Heart right ventricle (tissue), 16 donors: ENCODE results near the gene AKIP1. TPM values are rescaled to one million over a fixed set of nuclear protein-coding genes. Genes with fewer than 3 reads are reported as not detected.
A peak's percentile ranks its signal among the peaks of the same experiment; 100 is the strongest.
"Not testable (repeated sequence)": the region's sequence is repeated elsewhere in the genome, so short reads cannot be mapped to it uniquely, and the experiment has no call there.

Source experiments
- ATAC-seq, 8 donors: fragments of 200-7000 bp; cut with Tn5 transposase; one replicate each; pipeline ENCODE4 v1.9.1; 2020; ENCODE audit warnings: mild to moderate bottlenecking in 8 of 8, moderate library complexity in 8 of 8, moderate number of reproducible peaks in 1 of 8
- DNase-seq, 2 donors: peaks; one replicate each; pipeline ENCODE4 v3.0.0-alpha.2; 2020
- H3K27ac ChIP-seq, 10 donors: fragments of 200-600 bp; sonication (generic) in 2 of 10; one replicate each; pipeline versions ENCODE4 v1.5.0 to v1.8.0; 2020 to 2022; ENCODE audit warnings: mild to moderate bottlenecking in 3 of 10
- H3K27me3 ChIP-seq, 7 donors: fragments of 200-600 bp; one replicate each; pipeline ENCODE4 v1.8.0; 2021 to 2022; ENCODE audit warnings: mild to moderate bottlenecking in 2 of 7
- H3K36me3 ChIP-seq, 9 donors: fragments of 200-600 bp; sonication (generic) in 1 of 9; one replicate each; pipeline versions ENCODE4 v1.5.0 to v1.8.0; 2020 to 2022; ENCODE audit warnings: mild to moderate bottlenecking in 2 of 9
- H3K4me1 ChIP-seq, 9 donors: fragments of 200-600 bp; sonication (generic) in 1 of 9; one replicate each; pipeline versions ENCODE4 v1.5.0 to v1.8.0; 2020 to 2022; ENCODE audit warnings: mild to moderate bottlenecking in 4 of 9
- H3K4me3 ChIP-seq, 10 donors: fragments of 200-600 bp; sonication (generic) in 2 of 10; one replicate each; pipeline versions ENCODE4 v1.5.0 to v1.8.0; 2020 to 2022; ENCODE audit warnings: mild to moderate bottlenecking in 7 of 10, moderate library complexity in 2 of 10
- H3K9me3 ChIP-seq, 11 donors: fragments of 200-600 bp in 10 of 11; sonication (generic) in 2 of 11; one replicate each; pipeline versions ENCODE4 v1.5.0 to v1.8.0; 2013 to 2022; ENCODE audit warnings: mild to moderate bottlenecking in 2 of 11, control low read depth in 1 of 11, moderate library complexity in 1 of 11
- WGBS, 2 donors: extraction: QIAGEN DNeasy Blood & Tissue Kit; methylation state at CpG; one replicate each; pipeline ENCODE4 v1.1.7; 2013; ENCODE audit warnings: inconsistent platforms in 1 of 2; 5-methylcytosine and 5-hydroxymethylcytosine counted together
- intact Hi-C, 10 donors: fragments of 100-400 bp; cut with DNase I; formaldehyde crosslinking; loops; one replicate each; pipeline versions ENCODE4 v1.11.1 to v1.14.2; 2022
- polyA plus RNA-seq, 2 donors: library from polyadenylated mRNA; stranded (reverse); fragments of 200-250 nt; gene quantifications; one replicate each; pipeline ENCODE4 v1.2.3, GENCODE V29; 2013
- total RNA-seq, 10 donors: library from RNA; stranded (reverse); fragmentation: NEBNext Ultra II Directional in 3 of 10; extraction: Animal tissue kit (Norgen Biotek cat#: 25700) in 3 of 10; gene quantifications; one replicate each; pipeline versions ENCODE4 v1.2.1 to v1.2.4, GENCODE V29; 2021 to 2023
- TF ChIP-seq, protein P1 (sequence below), 9 donors: fragments of 200-600 bp; sonication (generic) in 2 of 9; IDR thresholded peaks; one replicate each; pipeline versions ENCODE4 v1.5.0 to v1.8.0; 2021 to 2022; ENCODE audit warnings: antibody characterized with exemption in 9 of 9, mild to moderate bottlenecking in 5 of 9, moderate library complexity in 1 of 9
- donor health status: Arrhythmogenic right ventricular cardiomyopathy.
- donor health status: ischemic (EF 13 %, LVEDD 7.1; RV severe dilation, severe dysfunction).
- donor health status: healthy with polysubstance abuse.
- donor health status: DM: no; HTN: yes; CAD: no.
- donor health status: DM: no; HTN: no; CAD: no.
- donor health status: ischemic (EF 25% LVEDD 6.9; RV normal size, moderate dysfunction).
- donor health status: ischemic (EF 25% LVEDD 5.7; RV mildly dilated, moderate dysfunction).
- donor health status: healthy.
- donor health status: DM: yes; HTN: yes; CAD: no.
- donor health status: Ischemic cardiomyopathy.
- donor health status: ischemic (EF 35%, LVEDD 5.7; RV mildly dilated, moderate dysfunction).
- donor health status: nonischemic (EF 11% LVEDD 7.7; RV severe dilation, severe dysfunction).
- donor health status: DM: yes; HTN: yes; CAD: no.
- donor health status: PGD.
- donor health status: ischemic (EF 29% LVEDD 5.4; RV normal size, mild dysfunction).
- donor health status: nonischemic (EF 23%, LVEDD 6.1; RV moderate dilation, normal function).

The AKIP1 gene
- total and polyA plus RNA-seq, 12 donors, result 11.1 to 29.3 (median 25.2) TPM

DNA sequence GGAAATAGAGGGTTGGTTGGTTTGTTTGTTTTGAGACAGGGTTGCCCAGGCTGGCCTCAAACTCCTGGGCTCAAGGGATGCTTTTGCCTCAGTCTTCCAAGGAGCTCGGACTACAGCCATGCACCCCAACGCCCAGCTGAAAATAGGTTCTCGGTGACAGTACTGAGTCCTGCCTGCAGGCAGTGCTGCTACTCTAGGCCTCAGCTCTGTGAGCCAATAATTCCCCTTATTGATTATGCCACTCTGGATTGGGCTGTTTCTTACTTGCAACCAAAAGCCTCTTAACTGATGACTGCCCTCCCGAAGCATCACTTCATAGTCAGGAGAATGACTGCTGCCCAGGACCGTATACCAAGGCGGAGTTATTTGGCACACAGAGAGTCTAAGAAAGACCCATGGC is 22.9 kb downstream of the AKIP1 start:
- no peaks in the 10 kb centered on the region for H3K36me3 ChIP-seq
- ATAC-seq (no peak), DNase-seq (no peak)
- intact Hi-C loops, result no loop called here
- no peak overlapping the region for H3K4me3 ChIP-seq
- H3K27ac ChIP-seq, result no peak overlapping the region
- 94 to 95% methylated on average over 6 of the region's 6 CpGs for WGBS, 2 donors
- TF ChIP-seq, protein P1, sequence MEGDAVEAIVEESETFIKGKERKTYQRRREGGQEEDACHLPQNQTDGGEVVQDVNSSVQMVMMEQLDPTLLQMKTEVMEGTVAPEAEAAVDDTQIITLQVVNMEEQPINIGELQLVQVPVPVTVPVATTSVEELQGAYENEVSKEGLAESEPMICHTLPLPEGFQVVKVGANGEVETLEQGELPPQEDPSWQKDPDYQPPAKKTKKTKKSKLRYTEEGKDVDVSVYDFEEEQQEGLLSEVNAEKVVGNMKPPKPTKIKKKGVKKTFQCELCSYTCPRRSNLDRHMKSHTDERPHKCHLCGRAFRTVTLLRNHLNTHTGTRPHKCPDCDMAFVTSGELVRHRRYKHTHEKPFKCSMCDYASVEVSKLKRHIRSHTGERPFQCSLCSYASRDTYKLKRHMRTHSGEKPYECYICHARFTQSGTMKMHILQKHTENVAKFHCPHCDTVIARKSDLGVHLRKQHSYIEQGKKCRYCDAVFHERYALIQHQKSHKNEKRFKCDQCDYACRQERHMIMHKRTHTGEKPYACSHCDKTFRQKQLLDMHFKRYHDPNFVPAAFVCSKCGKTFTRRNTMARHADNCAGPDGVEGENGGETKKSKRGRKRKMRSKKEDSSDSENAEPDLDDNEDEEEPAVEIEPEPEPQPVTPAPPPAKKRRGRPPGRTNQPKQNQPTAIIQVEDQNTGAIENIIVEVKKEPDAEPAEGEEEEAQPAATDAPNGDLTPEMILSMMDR (IDR thresholded peaks at IDR 0.05), result no peak
- H3K4me1 ChIP-seq, result no peaks in the 10 kb centered on the region
- H3K9me3 ChIP-seq, result no peaks in the 10 kb centered on the region
- H3K27me3 ChIP-seq, result no peaks in the 10 kb centered on the region

DNA sequence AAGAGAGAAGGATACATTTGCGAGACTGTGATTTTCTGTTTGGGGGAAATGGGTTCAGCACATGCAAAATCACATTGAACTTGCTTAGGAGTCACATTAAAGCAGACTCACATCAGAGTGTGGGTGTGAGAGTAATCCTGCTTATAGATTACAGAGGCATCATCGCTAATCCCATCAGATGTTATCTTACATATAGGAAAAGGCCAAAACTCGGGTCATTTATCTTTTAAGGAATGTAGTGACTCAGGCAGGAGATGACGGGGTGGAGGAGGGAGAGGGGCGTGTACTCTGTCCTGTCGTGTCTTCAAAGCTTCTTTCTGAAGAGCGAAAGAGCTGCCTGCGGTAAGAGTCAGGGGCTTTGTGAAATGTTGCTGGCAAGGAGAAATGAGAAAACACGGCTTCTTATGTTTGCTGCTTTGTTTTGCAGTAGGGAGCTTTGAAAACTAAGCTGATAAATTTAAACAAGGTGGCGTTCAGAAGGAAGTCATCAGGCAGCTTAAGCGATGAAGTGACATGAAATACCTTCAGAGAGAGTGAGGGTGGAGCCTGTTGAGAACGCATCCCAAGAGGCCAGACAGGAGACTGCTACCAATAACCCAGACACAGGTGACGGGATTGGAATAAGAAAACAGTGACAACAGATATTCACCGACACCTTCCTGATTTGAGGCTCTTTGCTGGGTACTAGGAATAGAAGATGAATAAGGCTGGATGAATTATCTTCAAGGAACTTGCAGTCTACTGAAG is 23.9 kb downstream of the AKIP1 start:
- WGBS, 2 donors, result 55 to 62% methylated on average over 14 of the region's 14 CpGs
- Histone ChIP-seq H3K9me3 (no peaks in the 10 kb centered on the region), H3K36me3 (no peaks in the 10 kb centered on the region), H3K27ac (no peak overlapping the region), H3K4me1 (no peaks in the 10 kb centered on the region), H3K27me3 (no peaks in the 10 kb centered on the region), H3K4me3 (no peak overlapping the region)
- TF ChIP-seq, protein P1 (IDR thresholded peaks at IDR 0.05), result no peak
- DNase-seq (no peak), ATAC-seq (peak in 1 of 8 donors; percentile 31)
- intact Hi-C loops, result no loop called here

DNA sequence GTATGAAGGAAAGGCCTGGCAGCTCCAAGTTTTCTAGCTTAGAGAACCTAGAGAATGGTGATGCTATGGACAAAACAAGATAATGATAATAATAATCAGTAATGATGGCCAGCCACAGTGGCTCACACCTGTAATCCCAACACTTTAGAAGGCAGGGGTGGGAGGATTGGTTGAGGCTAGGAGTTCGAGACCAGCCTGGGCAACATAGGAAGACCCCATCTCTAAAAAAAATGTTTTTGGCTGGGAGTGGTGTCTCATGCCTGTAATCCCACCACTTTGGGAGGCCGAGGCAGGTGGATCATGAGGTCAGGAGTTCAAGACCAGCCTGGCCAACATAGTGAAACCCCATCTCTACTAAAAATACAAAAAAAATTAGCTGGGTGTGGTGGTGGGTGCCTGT is 24.8 kb downstream of the AKIP1 start:
- ATAC-seq, intact Hi-C loops: not testable (repeated sequence)
- WGBS, 2 donors, result 93 to 100% methylated on average over 2 of the region's 2 CpGs

DNA sequence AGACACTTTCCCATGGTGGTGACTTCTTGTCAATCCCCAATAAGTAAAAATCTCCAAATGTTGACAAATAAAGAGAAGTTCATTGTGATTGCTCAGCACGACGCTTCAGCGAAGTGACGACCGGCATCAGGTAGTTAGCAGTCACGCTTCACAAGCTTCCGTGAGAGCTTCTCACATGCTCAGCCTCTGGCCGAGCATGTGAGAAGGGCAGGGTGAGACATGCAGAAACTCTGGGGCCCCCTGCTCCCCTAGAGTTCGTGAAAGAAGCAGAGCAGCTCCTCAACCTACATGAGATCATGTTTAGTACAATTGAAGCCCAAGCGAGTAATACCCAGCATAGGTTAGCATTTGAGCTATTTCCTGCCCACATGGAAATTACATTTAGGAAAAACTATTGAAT is 26.2 kb downstream of the AKIP1 start:
- H3K27me3 ChIP-seq, result no peaks in the 10 kb centered on the region
- no peaks in the 10 kb centered on the region for H3K36me3 ChIP-seq
- no peak for DNase-seq
- H3K4me1 ChIP-seq, result no peaks in the 10 kb centered on the region
- 87 to 89% methylated on average over 10 of the region's 10 CpGs for WGBS, 2 donors
- H3K9me3 ChIP-seq, result no peaks in the 10 kb centered on the region
- H3K27ac ChIP-seq, result no peak overlapping the region
- TF ChIP-seq, protein P1 (IDR thresholded peaks at IDR 0.05), result no peak
- no peak overlapping the region for H3K4me3 ChIP-seq
- intact Hi-C loops, result no loop called here
- no peak for ATAC-seq

More for the DNA sequence above, 24.8 kb downstream of the AKIP1 start:
- not testable (repeated sequence) for DNase-seq, H3K9me3 ChIP-seq, H3K27me3 ChIP-seq, H3K36me3 ChIP-seq, H3K27ac ChIP-seq, H3K4me1 ChIP-seq, H3K4me3 ChIP-seq

DNA sequence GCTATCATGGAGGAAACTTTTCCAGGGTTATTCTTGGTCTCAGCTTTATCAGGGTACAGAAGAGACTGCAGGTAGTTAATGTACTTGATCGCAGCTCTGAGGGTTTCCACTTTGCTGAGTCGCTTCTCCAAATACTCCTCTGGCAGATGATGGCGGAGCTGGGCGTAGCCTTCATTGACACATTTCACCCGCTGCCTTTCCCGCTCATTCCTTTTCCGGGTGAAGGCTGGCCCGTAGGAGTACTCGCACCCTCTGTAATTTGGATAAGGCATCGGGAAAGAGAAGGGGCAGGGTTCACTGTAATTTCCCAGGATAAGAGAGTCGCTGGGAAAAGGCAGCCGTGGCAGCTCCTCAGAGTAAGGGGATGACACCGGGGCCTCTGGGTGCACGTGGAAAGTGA is 26.7 kb downstream of the AKIP1 start:
- no peaks in the 10 kb centered on the region for H3K27me3 ChIP-seq
- no peaks in the 10 kb centered on the region for H3K4me1 ChIP-seq
- TF ChIP-seq, protein P1 (IDR thresholded peaks at IDR 0.05), result no peak
- ATAC-seq, result no peak
- DNase-seq, result no peak
- H3K36me3 ChIP-seq, result no peaks in the 10 kb centered on the region
- H3K9me3 ChIP-seq, result no peaks in the 10 kb centered on the region
- intact Hi-C loops, result no loop called here
- no peak overlapping the region for H3K4me3 ChIP-seq
- no peak overlapping the region for H3K27ac ChIP-seq
- WGBS, 2 donors, result 82 to 91% methylated on average over 14 of the region's 14 CpGs
